ENCODE measurements around the gene AGRP.

DNA sequence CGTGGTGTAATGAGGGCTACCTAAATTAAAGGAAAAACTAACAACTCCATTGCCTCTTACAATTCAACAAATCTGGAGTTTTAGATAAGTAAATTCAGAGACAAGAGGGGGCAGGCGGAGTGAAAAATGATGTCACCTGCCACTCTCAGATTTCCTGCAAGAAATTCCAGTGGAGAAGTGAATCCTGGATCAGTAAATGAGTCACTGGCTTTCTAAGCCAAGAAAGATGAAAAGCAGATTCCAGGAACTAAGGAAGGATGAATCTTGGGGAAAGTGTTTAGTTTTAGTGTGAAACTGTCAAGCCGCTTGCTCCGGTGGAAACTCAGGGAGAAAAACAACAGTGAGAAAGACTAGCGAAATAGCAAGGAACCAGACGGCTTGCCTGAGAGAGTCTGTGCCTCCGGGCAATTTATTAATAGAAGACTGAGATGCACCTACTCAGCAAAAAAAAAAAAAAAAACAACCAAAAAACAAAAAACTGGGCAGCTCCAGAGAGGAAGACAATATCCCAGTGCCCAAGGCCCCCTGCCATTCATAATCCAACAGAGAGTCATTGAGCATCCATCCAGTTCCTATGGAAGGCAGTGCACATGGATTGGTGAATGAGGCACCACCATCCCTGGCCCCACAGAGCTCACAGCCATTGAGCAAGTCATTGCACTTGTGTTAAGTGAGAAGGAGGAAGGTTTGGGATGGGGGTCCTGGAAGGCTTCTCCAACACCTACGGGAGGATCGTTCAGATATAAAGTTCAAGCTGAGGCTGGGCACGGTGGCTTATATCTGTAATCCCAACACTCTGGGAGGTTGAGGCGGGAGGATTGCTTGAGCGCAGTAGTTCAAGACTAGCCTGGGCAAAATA is 33.2 kb upstream of the AGRP start:
- no peak for TF ChIP-seq POLR2A (IDR thresholded peaks at IDR 0.05)
- TF ChIP-seq, protein P1, sequence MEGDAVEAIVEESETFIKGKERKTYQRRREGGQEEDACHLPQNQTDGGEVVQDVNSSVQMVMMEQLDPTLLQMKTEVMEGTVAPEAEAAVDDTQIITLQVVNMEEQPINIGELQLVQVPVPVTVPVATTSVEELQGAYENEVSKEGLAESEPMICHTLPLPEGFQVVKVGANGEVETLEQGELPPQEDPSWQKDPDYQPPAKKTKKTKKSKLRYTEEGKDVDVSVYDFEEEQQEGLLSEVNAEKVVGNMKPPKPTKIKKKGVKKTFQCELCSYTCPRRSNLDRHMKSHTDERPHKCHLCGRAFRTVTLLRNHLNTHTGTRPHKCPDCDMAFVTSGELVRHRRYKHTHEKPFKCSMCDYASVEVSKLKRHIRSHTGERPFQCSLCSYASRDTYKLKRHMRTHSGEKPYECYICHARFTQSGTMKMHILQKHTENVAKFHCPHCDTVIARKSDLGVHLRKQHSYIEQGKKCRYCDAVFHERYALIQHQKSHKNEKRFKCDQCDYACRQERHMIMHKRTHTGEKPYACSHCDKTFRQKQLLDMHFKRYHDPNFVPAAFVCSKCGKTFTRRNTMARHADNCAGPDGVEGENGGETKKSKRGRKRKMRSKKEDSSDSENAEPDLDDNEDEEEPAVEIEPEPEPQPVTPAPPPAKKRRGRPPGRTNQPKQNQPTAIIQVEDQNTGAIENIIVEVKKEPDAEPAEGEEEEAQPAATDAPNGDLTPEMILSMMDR (IDR thresholded peaks at IDR 0.05): no peak
- TF ChIP-seq POLR2AphosphoS5 (IDR thresholded peaks at IDR 0.05): no peak
